Naive thymus-derived CD4-positive, alpha-beta T cell (primary cell): ENCODE results near the gene NKX3-2. TPM values are rescaled to one million over a fixed set of nuclear protein-coding genes. Genes with fewer than 3 reads are reported as not detected.

Experiments
- ATAC-seq: fragments of 150-1000 bp; cut with Tn5 transposase; 2 replicates; pipeline ENCODE4 v1.10.0; 2021; ENCODE audit warnings: mild to moderate bottlenecking, moderate library complexity
- CTCF ChIA-PET: fragments of 350-600 bp; sonication (Branson Sonifier 250); formaldehyde crosslinking; loops from one replicate; lab custom pipeline; 2021; ENCODE audit warnings: antibody characterized with exemption; lab: Charles Lee
- POLR2A ChIA-PET: fragments of 350-600 bp; sonication (Branson Sonifier 250); formaldehyde crosslinking; loops from one replicate; lab custom pipeline; 2021; ENCODE audit warnings: antibody characterized with exemption, inconsistent platforms; lab: Charles Lee
- DNase-seq, 9 donors: peaks; one replicate each; pipeline versions ENCODE4 v3.0.0 to v3.0.0-alpha.2; 2020 to 2022; ENCODE audit warnings: mixed read lengths in 1 of 9
- H3K27ac ChIP-seq: one replicate; pipeline ENCODE4 v1.7.0; 2013; ENCODE audit warnings: mild to moderate bottlenecking, low read depth, low read length, moderate library complexity
- H3K27me3 ChIP-seq, 2 donors: one replicate each; pipeline ENCODE4 v1.7.0; 2013; ENCODE audit warnings: low read length in 2 of 2, mild to moderate bottlenecking in 2 of 2, moderate library complexity in 2 of 2; ENCODE audit not compliant: control insufficient read depth in 2 of 2, insufficient read depth in 2 of 2
- H3K36me3 ChIP-seq, 3 experiments: 1 replicate in 2 of 3; 2 replicates in 1 of 3; pipeline ENCODE4 v1.7.0; 2013; ENCODE audit warnings: low read length in 3 of 3, mild to moderate bottlenecking in 3 of 3, moderate library complexity in 1 of 3; ENCODE audit not compliant: insufficient read depth in 3 of 3, control insufficient read depth in 2 of 3
- H3K4me1 ChIP-seq, 2 donors: one replicate each; pipeline ENCODE4 v1.7.0; 2013; ENCODE audit warnings: low read length in 2 of 2, mild to moderate bottlenecking in 2 of 2, moderate library complexity in 1 of 2; ENCODE audit not compliant: control insufficient read depth in 2 of 2, insufficient read depth in 2 of 2
- H3K4me3 ChIP-seq: 2 replicates; pipeline ENCODE4 v1.7.0; 2013; ENCODE audit warnings: mild to moderate bottlenecking, low read length
- H3K9me3 ChIP-seq, 3 experiments: 1 replicate in 2 of 3; 2 replicates in 1 of 3; pipeline ENCODE4 v1.7.0; 2013; ENCODE audit warnings: low read length in 3 of 3; ENCODE audit not compliant: control insufficient read depth in 2 of 3
- H3K27ac Mint-ChIP-seq, 9 donors: one replicate each; pipeline ENCODE4 v1.8.0; 2020 to 2022; ENCODE audit warnings: mixed read lengths in 9 of 9, mild to moderate bottlenecking in 8 of 9, moderate library complexity in 5 of 9, inconsistent platforms in 2 of 9
- H3K27me3 Mint-ChIP-seq, 5 donors: one replicate each; pipeline ENCODE4 v1.8.0; 2021 to 2022; ENCODE audit warnings: mixed read lengths in 5 of 5, mild to moderate bottlenecking in 1 of 5
- H3K36me3 Mint-ChIP-seq, 5 donors: one replicate each; pipeline ENCODE4 v1.8.0; 2020 to 2022; ENCODE audit warnings: mixed read lengths in 5 of 5, mild to moderate bottlenecking in 3 of 5, inconsistent platforms in 1 of 5
- H3K4me1 Mint-ChIP-seq, 7 donors: one replicate each; pipeline ENCODE4 v1.8.0; 2020 to 2022; ENCODE audit warnings: mixed read lengths in 7 of 7, mild to moderate bottlenecking in 3 of 7, inconsistent platforms in 1 of 7
- H3K4me3 Mint-ChIP-seq, 10 donors: one replicate each; pipeline ENCODE4 v1.8.0; 2020 to 2022; ENCODE audit warnings: mild to moderate bottlenecking in 10 of 10, mixed read lengths in 10 of 10, moderate library complexity in 6 of 10, inconsistent platforms in 2 of 10
- H3K9me3 Mint-ChIP-seq, 11 donors: one replicate each; pipeline ENCODE4 v1.8.0; 2020 to 2022; ENCODE audit warnings: mixed read lengths in 11 of 11, mild to moderate bottlenecking in 4 of 11, inconsistent platforms in 1 of 11, moderate library complexity in 1 of 11
- intact Hi-C, 2 donors: fragments of 100-400 bp; cut with micrococcal nuclease; formaldehyde crosslinking; loops; one replicate each; pipeline ENCODE4 v1.15.1; 2023
- polyA plus RNA-seq, 2 donors: library from polyadenylated mRNA; unstranded; fragments of 300-500 nt; fragmentation: Illumina TruSeq; gene quantifications; one replicate each; pipeline ENCODE4 v1.2.3, GENCODE V29; 2021
- total RNA-seq, 6 experiments: library from RNA in 5 of 6; stranded (reverse) in 5 of 6; gene quantifications; 1 replicate in 5 of 6; 2 replicates in 1 of 6; pipeline ENCODE4 v1.2.3 and lab custom pipeline; 2021 to 2026

Gene NKX3-2
- total and polyA plus RNA-seq, 7 experiments from 2014 or later, result not detected

- H3K4me3 ChIP-seq, result no peak overlapping the region
- H3K9me3 ChIP-seq, result peaks cover 0 to 8% (median 0%) of the 10 kb centered on the region in 3 experiments
- Mint-ChIP-seq H3K27me3 (peaks cover 82 to 93% (median 89%) of the 10 kb centered on the region in 5 donors), H3K9me3 (peaks cover 0 to 24% (median 3%) of the 10 kb centered on the region in 11 donors), H3K4me3 (peak overlapping the region in 6 of 10 donors; percentile 6 to 62 (median 52)), H3K4me1 (peaks cover 11 to 44% (median 26%) of the 10 kb centered on the region in 7 donors), H3K27ac (peak overlapping the region in 1 of 9 donors; percentile 76), H3K36me3 (peaks cover 0 to 5% (median 0%) of the 10 kb centered on the region in 5 donors)
- POLR2A ChIA-PET, result no interaction called here
- H3K36me3 ChIP-seq, result no peaks in the 10 kb centered on the region
- DNase-seq (peak in 1 of 9 donors; percentile 18), ATAC-seq (no peak)
- intact Hi-C loops, result loop anchor here in 1 of 2 donors (2.0 kb wide), 1 partner anchor 17 kb away; no protein-coding TSS in a partner anchor
- CTCF ChIA-PET, result no interaction called here
- no peak overlapping the region for H3K27ac ChIP-seq
- peaks cover 12 to 44% of the 10 kb centered on the region in 2 donors for H3K27me3 ChIP-seq
- peaks cover 9 to 14% of the 10 kb centered on the region in 2 donors for H3K4me1 ChIP-seq
These were observed 15.0 kb downstream of the NKX3-2 start for GRCh38 chr4:13529128-13529919.

GRCh38 chr4:13528821-13529127 lies 15.5 kb downstream of the NKX3-2 start:
- H3K36me3 Mint-ChIP-seq, result peaks cover 0 to 5% (median 0%) of the 10 kb centered on the region in 5 donors
- CTCF ChIA-PET, result no interaction called here

GRCh38 chr4:13527981-13528820 lies 16.1 kb downstream of the NKX3-2 start:
- peaks cover 0 to 5% (median 0%) of the 10 kb centered on the region in 5 donors for H3K36me3 Mint-ChIP-seq
- intact Hi-C loops, result loop anchor here (2.0 kb wide), 1 partner anchor 19 kb away; no protein-coding TSS in a partner anchor
- H3K9me3 Mint-ChIP-seq, result peaks cover 0 to 32% (median 2%) of the 10 kb centered on the region in 11 donors
- DNase-seq (peak in 1 of 9 donors; percentile 17), ATAC-seq (peak; percentile 49)
- H3K36me3 ChIP-seq, result no peaks in the 10 kb centered on the region
- peak overlapping the region in 1 of 9 donors; percentile 46 for H3K27ac Mint-ChIP-seq
- no peak overlapping the region for H3K4me3 ChIP-seq
- peak overlapping the region; percentile 9 to 70 (median 59) for H3K4me3 Mint-ChIP-seq
- H3K4me1 ChIP-seq, result peaks cover 9 to 15% of the 10 kb centered on the region in 2 donors
- peaks cover 12 to 45% of the 10 kb centered on the region in 2 donors for H3K27me3 ChIP-seq
- CTCF ChIA-PET, result no interaction called here
- peaks cover 82 to 90% (median 89%) of the 10 kb centered on the region in 5 donors for H3K27me3 Mint-ChIP-seq
- H3K4me1 Mint-ChIP-seq, result peaks cover 11 to 45% (median 28%) of the 10 kb centered on the region in 7 donors
- POLR2A ChIA-PET, result no interaction called here
- H3K27ac ChIP-seq, result no peak overlapping the region
- H3K9me3 ChIP-seq, result peaks cover 0 to 15% (median 0%) of the 10 kb centered on the region in 3 experiments

More at GRCh38 chr4:13528821-13529127, 15.5 kb downstream of the NKX3-2 start:
- Histone ChIP-seq H3K4me3 (no peak overlapping the region), H3K27me3 (peaks cover 10 to 46% of the 10 kb centered on the region in 2 donors), H3K9me3 (peaks cover 0 to 14% (median 0%) of the 10 kb centered on the region in 3 experiments), H3K27ac (no peak overlapping the region), H3K36me3 (no peaks in the 10 kb centered on the region), H3K4me1 (peaks cover 9 to 14% of the 10 kb centered on the region in 2 donors)
- Mint-ChIP-seq H3K4me3 (peak overlapping the region in 9 of 10 donors; percentile 6 to 62 (median 47)), H3K9me3 (peaks cover 0 to 29% (median 2%) of the 10 kb centered on the region in 11 donors), H3K4me1 (peaks cover 11 to 44% (median 26%) of the 10 kb centered on the region in 7 donors), H3K27me3 (peaks cover 82 to 93% (median 89%) of the 10 kb centered on the region in 5 donors), H3K27ac (peak overlapping the region in 1 of 9 donors; percentile 76)
- DNase-seq (no peak), ATAC-seq (no peak)
- POLR2A ChIA-PET, result no interaction called here
- intact Hi-C loops, result loop anchor here in 1 of 2 donors (2.0 kb wide), 1 partner anchor 18 kb away; no protein-coding TSS in a partner anchor

- Histone ChIP-seq H3K9me3 (peaks cover 0 to 15% (median 0%) of the 10 kb centered on the region in 3 experiments), H3K27me3 (peaks cover 15 to 42% of the 10 kb centered on the region in 2 donors), H3K4me1 (peaks cover 9 to 20% of the 10 kb centered on the region in 2 donors), H3K36me3 (no peaks in the 10 kb centered on the region), H3K27ac (no peak overlapping the region), H3K4me3 (peak overlapping the region; percentile 23)
- intact Hi-C loops, result loop anchor here in 1 of 2 donors (2.0 kb wide), 1 partner anchor 19 kb away; no protein-coding TSS in a partner anchor
- ATAC-seq (peak; percentile 28), DNase-seq (peak in 1 of 9 donors; percentile 18)
- peaks cover 11 to 50% (median 35%) of the 10 kb centered on the region in 7 donors for H3K4me1 Mint-ChIP-seq
- H3K4me3 Mint-ChIP-seq, result peak overlapping the region in 6 of 10 donors; percentile 39 to 62 (median 53)
- CTCF ChIA-PET, result no interaction called here
- POLR2A ChIA-PET, result no interaction called here
- H3K36me3 Mint-ChIP-seq, result peaks cover 0 to 5% (median 0%) of the 10 kb centered on the region in 5 donors
- peaks cover 80 to 92% (median 89%) of the 10 kb centered on the region in 5 donors for H3K27me3 Mint-ChIP-seq
- no peak overlapping the region for H3K27ac Mint-ChIP-seq
- peaks cover 0 to 36% (median 2%) of the 10 kb centered on the region in 11 donors for H3K9me3 Mint-ChIP-seq
These were observed 16.9 kb downstream of the NKX3-2 start for GRCh38 chr4:13527192-13527980.

- H3K27ac Mint-ChIP-seq, result no peak overlapping the region
- DNase-seq (no peak), ATAC-seq (no peak)
- Histone ChIP-seq H3K9me3 (peaks cover 0 to 15% (median 0%) of the 10 kb centered on the region in 3 experiments), H3K4me3 (no peak overlapping the region), H3K27me3 (peaks cover 15 to 39% of the 10 kb centered on the region in 2 donors), H3K27ac (no peak overlapping the region), H3K4me1 (peaks cover 9 to 20% of the 10 kb centered on the region in 2 donors), H3K36me3 (no peaks in the 10 kb centered on the region)
- peaks cover 82 to 92% (median 88%) of the 10 kb centered on the region in 5 donors for H3K27me3 Mint-ChIP-seq
- H3K9me3 Mint-ChIP-seq, result peaks cover 0 to 36% (median 2%) of the 10 kb centered on the region in 11 donors
- intact Hi-C loops, result loop anchor here in 1 of 2 donors (2.0 kb wide), 1 partner anchor 20 kb away; no protein-coding TSS in a partner anchor
- POLR2A ChIA-PET, result no interaction called here
- peaks cover 0 to 5% (median 0%) of the 10 kb centered on the region in 5 donors for H3K36me3 Mint-ChIP-seq
- H3K4me3 Mint-ChIP-seq, result no peak overlapping the region
- H3K4me1 Mint-ChIP-seq, result peaks cover 11 to 56% (median 34%) of the 10 kb centered on the region in 7 donors
- CTCF ChIA-PET, result no interaction called here
These were observed 17.6 kb downstream of the NKX3-2 start for GRCh38 chr4:13526658-13527057.
